ENCODE results near the gene SMARCD3.

The SMARCD3 gene

DNA sequence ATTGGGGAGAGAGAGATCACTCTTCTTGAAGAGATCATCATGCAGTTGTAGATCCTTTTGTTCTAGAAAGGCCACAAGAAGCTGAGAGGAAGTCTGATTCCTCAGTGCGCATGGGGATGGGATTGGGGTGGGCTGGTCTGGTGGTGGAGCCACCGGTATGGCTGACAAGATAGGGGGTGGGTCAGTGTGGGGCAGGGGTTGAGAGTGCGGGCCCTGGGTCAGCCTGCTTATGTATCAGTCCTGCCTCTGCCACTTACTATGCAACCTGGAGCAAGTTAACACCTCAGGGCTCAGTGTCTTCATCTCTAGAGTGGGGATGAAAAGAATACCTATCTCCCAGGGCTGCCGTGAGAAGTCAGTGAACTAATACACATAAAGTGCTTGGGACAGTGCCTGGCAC lies 8.0 kb downstream of the SMARCD3 start:
- TF ChIP-seq MYC (IDR thresholded peaks at IDR 0.05; ENCODE audit: low read depth, low read length) (no peak), POLR2A (IDR thresholded peaks at IDR 0.05; ENCODE audit: extremely low read depth, insufficient read length) (no peak)
- DNase-seq (ENCODE audit: low read depth): no peak
- no peak overlapping the region for H3K4me3 ChIP-seq (ENCODE audit: low read depth, low read length)

DNA sequence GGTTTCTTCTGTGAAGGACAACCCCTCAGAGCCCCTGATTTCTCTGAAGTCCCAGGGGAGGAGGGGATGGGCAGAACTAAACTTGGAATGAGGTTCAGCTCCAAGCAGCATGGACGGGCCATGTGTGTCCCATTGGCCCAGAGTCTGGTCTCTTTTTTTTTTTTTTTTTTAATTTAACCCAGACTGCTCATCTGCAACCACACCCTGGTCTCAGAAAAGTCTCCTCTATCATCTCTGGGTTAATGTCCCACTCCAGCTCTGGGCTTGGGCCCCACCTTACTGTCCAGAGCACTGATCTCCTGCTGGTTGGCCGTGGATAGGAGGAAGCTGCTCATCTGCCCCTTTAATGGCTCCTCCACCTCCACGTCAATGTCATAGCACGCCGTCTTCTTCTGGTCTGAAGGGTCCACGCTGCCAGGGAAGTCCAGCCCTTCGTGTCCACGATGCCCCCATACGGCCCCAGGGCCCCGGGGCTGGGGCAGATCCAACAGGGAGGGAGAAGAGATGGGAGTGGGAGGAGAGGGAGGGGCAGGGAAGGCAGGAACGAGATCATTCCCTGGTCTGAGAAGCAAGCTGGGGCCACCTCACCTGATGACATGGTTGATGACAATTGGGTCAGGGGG lies 8.5 kb downstream of the SMARCD3 start:
- DNase-seq (ENCODE audit: low read depth): no peak
- TF ChIP-seq MYC (IDR thresholded peaks at IDR 0.05; ENCODE audit: low read depth, low read length) (no peak), POLR2A (IDR thresholded peaks at IDR 0.05; ENCODE audit: extremely low read depth, insufficient read length) (no peak)
- TF ChIP-seq, protein P1, sequence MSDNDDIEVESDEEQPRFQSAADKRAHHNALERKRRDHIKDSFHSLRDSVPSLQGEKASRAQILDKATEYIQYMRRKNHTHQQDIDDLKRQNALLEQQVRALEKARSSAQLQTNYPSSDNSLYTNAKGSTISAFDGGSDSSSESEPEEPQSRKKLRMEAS (IDR thresholded peaks at IDR 0.05; ENCODE audit: low read depth, low read length): no peak
- TF ChIP-seq, protein P2, sequence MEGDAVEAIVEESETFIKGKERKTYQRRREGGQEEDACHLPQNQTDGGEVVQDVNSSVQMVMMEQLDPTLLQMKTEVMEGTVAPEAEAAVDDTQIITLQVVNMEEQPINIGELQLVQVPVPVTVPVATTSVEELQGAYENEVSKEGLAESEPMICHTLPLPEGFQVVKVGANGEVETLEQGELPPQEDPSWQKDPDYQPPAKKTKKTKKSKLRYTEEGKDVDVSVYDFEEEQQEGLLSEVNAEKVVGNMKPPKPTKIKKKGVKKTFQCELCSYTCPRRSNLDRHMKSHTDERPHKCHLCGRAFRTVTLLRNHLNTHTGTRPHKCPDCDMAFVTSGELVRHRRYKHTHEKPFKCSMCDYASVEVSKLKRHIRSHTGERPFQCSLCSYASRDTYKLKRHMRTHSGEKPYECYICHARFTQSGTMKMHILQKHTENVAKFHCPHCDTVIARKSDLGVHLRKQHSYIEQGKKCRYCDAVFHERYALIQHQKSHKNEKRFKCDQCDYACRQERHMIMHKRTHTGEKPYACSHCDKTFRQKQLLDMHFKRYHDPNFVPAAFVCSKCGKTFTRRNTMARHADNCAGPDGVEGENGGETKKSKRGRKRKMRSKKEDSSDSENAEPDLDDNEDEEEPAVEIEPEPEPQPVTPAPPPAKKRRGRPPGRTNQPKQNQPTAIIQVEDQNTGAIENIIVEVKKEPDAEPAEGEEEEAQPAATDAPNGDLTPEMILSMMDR (IDR thresholded peaks at IDR 0.05; ENCODE audit: low read depth, low read length): no peak
- H3K4me3 ChIP-seq (ENCODE audit: low read depth, low read length): no peak overlapping the region

DNA sequence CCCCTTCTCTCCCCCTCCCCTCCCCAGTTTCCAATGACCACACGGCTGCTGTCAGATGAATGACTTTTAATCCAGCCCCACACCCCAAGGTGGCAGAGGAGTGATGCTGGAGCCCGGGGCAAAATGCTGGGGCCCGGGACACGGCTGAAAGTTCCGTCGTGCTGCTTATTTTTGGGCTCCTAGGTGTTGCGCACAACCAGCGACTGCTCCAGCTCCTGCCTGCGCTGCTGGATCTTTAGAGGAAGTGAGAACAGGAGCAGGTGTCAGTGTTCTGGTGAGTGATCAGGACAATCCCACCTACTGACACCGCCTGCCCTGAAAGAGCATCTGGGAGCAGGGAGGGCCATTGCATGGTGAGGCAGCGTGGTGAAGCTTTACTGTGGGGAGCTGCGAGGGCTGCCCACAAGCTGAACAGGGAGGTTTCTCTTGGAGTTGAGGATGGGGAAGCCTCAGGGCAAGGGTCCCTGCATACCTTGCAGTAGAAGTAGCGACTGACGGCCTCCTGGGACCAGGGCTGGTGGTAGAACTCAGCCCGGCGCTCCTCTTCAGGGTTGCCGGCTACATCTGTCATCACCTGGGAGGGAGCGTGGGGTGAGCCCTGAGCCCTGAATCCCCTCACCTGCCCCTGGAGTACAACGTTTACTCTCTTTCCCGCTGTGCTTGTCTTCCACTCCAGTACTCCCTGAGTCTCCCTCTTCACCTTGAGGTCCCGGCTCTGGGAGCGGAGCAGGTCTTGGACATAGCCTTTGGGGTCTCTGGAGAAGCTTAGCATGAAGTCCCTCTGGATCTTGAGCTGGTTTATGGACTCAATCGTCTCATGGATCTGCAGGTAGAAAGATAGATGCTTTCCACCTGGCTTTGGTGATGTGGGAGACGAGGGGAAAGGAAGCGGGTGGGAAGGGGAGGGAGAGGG lies 9.3 kb downstream of the SMARCD3 start:
- H3K4me3 ChIP-seq (ENCODE audit: low read depth, low read length): no peak overlapping the region
- TF ChIP-seq MYC (IDR thresholded peaks at IDR 0.05; ENCODE audit: low read depth, low read length): no peak
- TF ChIP-seq POLR2A (IDR thresholded peaks at IDR 0.05; ENCODE audit: extremely low read depth, insufficient read length): no peak
- TF ChIP-seq, protein P2 (IDR thresholded peaks at IDR 0.05; ENCODE audit: low read depth, low read length): no peak
- TF ChIP-seq, protein P1 (IDR thresholded peaks at IDR 0.05; ENCODE audit: low read depth, low read length): no peak
- no peak for DNase-seq (ENCODE audit: low read depth)

DNA sequence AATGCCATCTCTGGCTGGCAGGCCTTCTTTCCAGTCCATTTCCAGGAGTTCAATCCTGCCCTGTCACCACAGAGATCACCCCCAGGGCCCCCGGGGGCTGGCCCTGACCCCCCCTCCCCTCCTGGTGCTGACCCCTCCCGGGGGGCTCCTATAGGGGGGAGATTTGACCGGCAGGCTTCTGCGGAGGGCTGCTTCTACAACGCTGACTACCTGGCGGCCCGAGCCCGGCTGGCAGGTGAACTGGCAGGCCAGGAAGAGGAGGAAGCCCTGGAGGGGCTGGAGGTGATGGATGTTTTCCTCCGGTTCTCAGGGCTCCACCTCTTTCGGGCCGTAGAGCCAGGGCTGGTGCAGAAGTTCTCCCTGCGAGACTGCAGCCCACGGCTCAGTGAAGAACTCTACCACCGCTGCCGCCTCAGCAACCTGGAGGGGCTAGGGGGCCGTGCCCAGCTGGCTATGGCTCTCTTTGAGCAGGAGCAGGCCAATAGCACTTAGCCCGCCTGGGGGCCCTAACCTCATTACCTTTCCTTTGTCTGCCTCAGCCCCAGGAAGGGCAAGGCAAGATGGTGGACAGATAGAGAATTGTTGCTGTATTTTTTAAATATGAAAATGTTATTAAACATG lies 10.2 kb downstream of the SMARCD3 start:
- TF ChIP-seq, protein P1 (IDR thresholded peaks at IDR 0.05; ENCODE audit: low read depth, low read length): no peak
- TF ChIP-seq, protein P2 (IDR thresholded peaks at IDR 0.05; ENCODE audit: low read depth, low read length): no peak
- no peak for TF ChIP-seq POLR2A (IDR thresholded peaks at IDR 0.05; ENCODE audit: extremely low read depth, insufficient read length)
- TF ChIP-seq MYC (IDR thresholded peaks at IDR 0.05; ENCODE audit: low read depth, low read length): no peak
- H3K4me3 ChIP-seq (ENCODE audit: low read depth, low read length): no peak overlapping the region
- no peak for DNase-seq (ENCODE audit: low read depth)

DNA sequence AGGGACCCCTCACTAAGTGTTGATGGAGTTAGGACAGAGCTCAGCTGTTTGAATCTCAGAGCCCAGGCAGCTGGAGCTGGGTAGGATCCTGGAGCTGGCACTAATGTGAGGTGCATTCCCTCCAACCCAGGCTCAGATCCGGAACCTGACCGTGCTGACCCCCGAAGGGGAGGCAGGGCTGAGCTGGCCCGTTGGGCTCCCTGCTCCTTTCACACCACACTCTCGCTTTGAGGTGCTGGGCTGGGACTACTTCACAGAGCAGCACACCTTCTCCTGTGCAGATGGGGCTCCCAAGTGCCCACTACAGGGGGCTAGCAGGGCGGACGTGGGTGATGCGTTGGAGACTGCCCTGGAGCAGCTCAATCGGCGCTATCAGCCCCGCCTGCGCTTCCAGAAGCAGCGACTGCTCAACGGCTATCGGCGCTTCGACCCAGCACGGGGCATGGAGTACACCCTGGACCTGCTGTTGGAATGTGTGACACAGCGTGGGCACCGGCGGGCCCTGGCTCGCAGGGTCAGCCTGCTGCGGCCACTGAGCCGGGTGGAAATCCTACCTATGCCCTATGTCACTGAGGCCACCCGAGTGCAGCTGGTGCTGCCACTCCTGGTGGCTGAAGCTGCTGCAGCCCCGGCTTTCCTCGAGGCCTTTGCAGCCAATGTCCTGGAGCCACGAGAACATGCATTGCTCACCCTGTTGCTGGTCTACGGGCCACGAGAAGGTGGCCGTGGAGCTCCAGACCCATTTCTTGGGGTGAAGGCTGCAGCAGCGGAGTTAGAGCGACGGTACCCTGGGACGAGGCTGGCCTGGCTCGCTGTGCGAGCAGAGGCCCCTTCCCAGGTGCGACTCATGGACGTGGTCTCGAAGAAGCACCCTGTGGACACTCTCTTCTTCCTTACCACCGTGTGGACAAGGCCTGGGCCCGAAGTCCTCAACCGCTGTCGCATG lies 11.0 kb downstream of the SMARCD3 start:
- no peak overlapping the region for H3K4me3 ChIP-seq (ENCODE audit: low read depth, low read length)
- no peak for DNase-seq (ENCODE audit: low read depth)
- TF ChIP-seq, protein P1 (IDR thresholded peaks at IDR 0.05; ENCODE audit: low read depth, low read length): no peak
- no peak for TF ChIP-seq POLR2A (IDR thresholded peaks at IDR 0.05; ENCODE audit: extremely low read depth, insufficient read length)
- TF ChIP-seq MYC (IDR thresholded peaks at IDR 0.05; ENCODE audit: low read depth, low read length): no peak
- TF ChIP-seq, protein P2 (IDR thresholded peaks at IDR 0.05; ENCODE audit: low read depth, low read length): no peak

Measured in NB4 (cell line).